K562 (cell line): ENCODE data around the gene SETMAR. TPM values are rescaled to one million over a fixed set of nuclear protein-coding genes. Genes with fewer than 3 reads are reported as not detected.

Experiments used
- ELK1 ChIP-seq: sonication (generic); formaldehyde crosslinking; IDR thresholded peaks from 2 replicates; pipeline ENCODE4 v1.8.1; 2022; ENCODE audit warnings: missing genetic modification reagents
- ESRRA ChIP-seq: fragments of 450-650 bp; IDR thresholded peaks from 2 replicates; pipeline ENCODE4 v1.6.1; 2014; ENCODE audit warnings: low read depth, mild to moderate bottlenecking, moderate library complexity, borderline replicate concordance
- FOXA1 ChIP-seq: fragments of 450-650 bp; IDR thresholded peaks from 2 replicates; pipeline ENCODE4 v1.6.1; 2016; ENCODE audit warnings: mild to moderate bottlenecking, borderline replicate concordance
- GABPA ChIP-seq: fragments of 200-800 bp; sonication (Bioruptor generic); conservative IDR thresholded peaks from 2 replicates; pipeline ENCODE4 v1.6.1; 2016; ENCODE audit warnings: low read depth, missing genetic modification characterization, missing compliant biosample characterization
- HLTF ChIP-seq: fragments of 450-650 bp; IDR thresholded peaks from 2 replicates; pipeline ENCODE4 v1.6.1; 2016
- MAFK ChIP-seq: IDR thresholded peaks from 2 replicates; pipeline ENCODE4 v1.6.1; 2011; ENCODE audit warnings: low read length, improper control_type of control experiment
- NELFE ChIP-seq: IDR thresholded peaks from 2 replicates; pipeline ENCODE4 v1.6.1; 2011; ENCODE audit warnings: mild to moderate bottlenecking; ENCODE audit not compliant: insufficient read depth, insufficient read length
- NKRF ChIP-seq: fragments of 450-650 bp; IDR thresholded peaks from 2 replicates; pipeline ENCODE4 v1.6.1; 2016; ENCODE audit warnings: borderline replicate concordance
- RB1 ChIP-seq: fragments of 450-650 bp; IDR thresholded peaks from 2 replicates; pipeline ENCODE4 v1.6.1; 2017; ENCODE audit warnings: low read depth, mild to moderate bottlenecking
- RBM22 ChIP-seq: fragments of 200-400 bp; formaldehyde crosslinking; IDR thresholded peaks from 2 replicates; pipeline ENCODE4 v1.6.1; 2018; ENCODE audit warnings: low read length, low read depth; ENCODE audit not compliant: poor library complexity, severe bottlenecking
- RFX5 ChIP-seq: IDR thresholded peaks from 2 replicates; pipeline ENCODE4 v1.6.1; 2011; ENCODE audit warnings: low read depth, mild to moderate bottlenecking, improper control_type of control experiment, low read length
- WHSC1 ChIP-seq: IDR thresholded peaks from one replicate; pipeline ENCODE4 v1.6.1; 2012; ENCODE audit warnings: low read length, control low read depth, inconsistent platforms
- ZBTB49 ChIP-seq: sonication (generic); formaldehyde crosslinking; IDR thresholded peaks from 2 replicates; pipeline ENCODE4 v1.8.0; 2022; ENCODE audit warnings: missing genetic modification reagents, mild to moderate bottlenecking, borderline replicate concordance
- ZNF217 ChIP-seq: sonication (generic); formaldehyde crosslinking; IDR thresholded peaks from 2 replicates; pipeline ENCODE4 v1.8.0; 2022; ENCODE audit warnings: mild to moderate bottlenecking, missing genetic modification reagents
- ZNF384 ChIP-seq: IDR thresholded peaks from 2 replicates; pipeline ENCODE4 v1.6.1; 2012; ENCODE audit warnings: low read depth, low read length, improper control_type of control experiment
- polyA plus RNA-seq, 8 experiments: library from polyadenylated mRNA; depleted of rRNA in 4 of 8; stranded (reverse) in 5 of 8; unstranded in 3 of 8; fragments of >200 nt; fragmentation: Nextera tagmentation in 2 of 8; fragmentation: Illumina TruSeq in 1 of 8; extraction: Ambion mirVana in 2 of 8; extraction: Trizol in 1 of 8; gene quantifications; 2 replicates each; pipeline versions ENCODE4 v1.2.1 to v1.2.3, GENCODE V29; 2011 to 2014; ENCODE audit warnings: inconsistent platforms in 1 of 8, missing spikeins in 1 of 8
- total RNA-seq, 7 experiments: library from RNA; depleted of rRNA in 6 of 7; stranded (reverse); fragments of >200 nt in 6 of 7; fragmentation: Illumina TruSeq in 2 of 7; extraction: Trizol in 2 of 7; gene quantifications; 2 replicates each; pipeline versions ENCODE4 v1.2.1 to v1.2.3, GENCODE V29; 2011 to 2021; ENCODE audit warnings: low replicate concordance in 1 of 7
- TF ChIP-seq, protein P1 (sequence below): sonication (generic); formaldehyde crosslinking; IDR thresholded peaks from 2 replicates; pipeline ENCODE4 v1.8.1; 2023; ENCODE audit warnings: mild to moderate bottlenecking, missing genetic modification reagents
- TF ChIP-seq, protein P2 (sequence below): fragments of 250-450 bp; sonication (Bioruptor Pico); IDR thresholded peaks from 2 replicates; pipeline ENCODE4 v1.4.0; 2020; ENCODE audit warnings: mild to moderate bottlenecking, moderate library complexity

SETMAR gene
- total and polyA plus RNA-seq, 9 of the 15 experiments (the other 6 are each of a cell fraction or from before 2014, with no cell fraction given) = 5.5 to 25.1 (median 18.2) TPM

- TF ChIP-seq NKRF (no peak), FOXA1 (no peak), ESRRA (no peak), ZNF217 (CRISPR knock-in tag) (no peak), RBM22 (no peak), RFX5 (no peak), ZNF384 (no peak), MAFK (peak; percentile 92), WHSC1 (no peak), GABPA (0 out of 2 replicates have a peak, but pooled peaks have one; percentile 24), ZBTB49 (CRISPR knock-in tag) (no peak), NELFE (no peak), ELK1 (no peak), HLTF (0 out of 2 replicates have a peak, but pooled peaks have one; percentile 46), RB1 (no peak)
- TF ChIP-seq, protein P1, sequence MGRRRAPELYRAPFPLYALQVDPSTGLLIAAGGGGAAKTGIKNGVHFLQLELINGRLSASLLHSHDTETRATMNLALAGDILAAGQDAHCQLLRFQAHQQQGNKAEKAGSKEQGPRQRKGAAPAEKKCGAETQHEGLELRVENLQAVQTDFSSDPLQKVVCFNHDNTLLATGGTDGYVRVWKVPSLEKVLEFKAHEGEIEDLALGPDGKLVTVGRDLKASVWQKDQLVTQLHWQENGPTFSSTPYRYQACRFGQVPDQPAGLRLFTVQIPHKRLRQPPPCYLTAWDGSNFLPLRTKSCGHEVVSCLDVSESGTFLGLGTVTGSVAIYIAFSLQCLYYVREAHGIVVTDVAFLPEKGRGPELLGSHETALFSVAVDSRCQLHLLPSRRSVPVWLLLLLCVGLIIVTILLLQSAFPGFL (CRISPR knock-in tag) = no peak
- TF ChIP-seq, protein P2, sequence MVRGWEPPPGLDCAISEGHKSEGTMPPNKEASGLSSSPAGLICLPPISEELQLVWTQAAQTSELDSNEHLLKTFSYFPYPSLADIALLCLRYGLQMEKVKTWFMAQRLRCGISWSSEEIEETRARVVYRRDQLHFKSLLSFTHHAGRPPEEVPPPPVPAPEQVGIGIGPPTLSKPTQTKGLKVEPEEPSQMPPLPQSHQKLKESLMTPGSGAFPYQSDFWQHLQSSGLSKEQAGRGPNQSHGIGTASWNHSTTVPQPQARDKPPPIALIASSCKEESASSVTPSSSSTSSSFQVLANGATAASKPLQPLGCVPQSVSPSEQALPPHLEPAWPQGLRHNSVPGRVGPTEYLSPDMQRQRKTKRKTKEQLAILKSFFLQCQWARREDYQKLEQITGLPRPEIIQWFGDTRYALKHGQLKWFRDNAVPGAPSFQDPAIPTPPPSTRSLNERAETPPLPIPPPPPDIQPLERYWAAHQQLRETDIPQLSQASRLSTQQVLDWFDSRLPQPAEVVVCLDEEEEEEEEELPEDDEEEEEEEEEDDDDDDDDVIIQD (CRISPR knock-in tag) = no peak
Observed at GRCh38 chr3:4340411-4341335, 37.5 kb downstream of the SETMAR start (continued).
